ENCODE data around the gene STK39. TPM values are rescaled to one million over a fixed set of nuclear protein-coding genes. Genes with fewer than 3 reads are reported as not detected.
A peak's percentile ranks its signal among the peaks of the same experiment; 100 is the strongest.

Gene STK39
- total RNA-seq, 1 donor from 2014 or later, result 26.2 TPM

- Mint-ChIP-seq H3K27me3 (no peaks in the 10 kb centered on the region), H3K4me1 (ENCODE audit: unreplicated experiment) (peaks cover 29% of the 10 kb centered on the region), H3K4me3 (peak overlapping the region; percentile 52), H3K27ac (no peak overlapping the region), H3K36me3 (peaks cover 4% of the 10 kb centered on the region), H3K9me3 (no peaks in the 10 kb centered on the region)
- no peak for TF ChIP-seq CTCF (conservative IDR thresholded peaks at IDR 0.05)
- DNase-seq (ENCODE audit: extremely low spot score, unreplicated experiment), result no peak
These were observed 4.3 kb downstream of the STK39 start for GRCh38 chr2:168243061-168243460.

- no peaks in the 10 kb centered on the region for H3K27me3 Mint-ChIP-seq
- no peak overlapping the region for H3K4me3 Mint-ChIP-seq
- H3K36me3 Mint-ChIP-seq, result peaks cover 11% of the 10 kb centered on the region
- no peak for TF ChIP-seq CTCF (conservative IDR thresholded peaks at IDR 0.05)
- DNase-seq (ENCODE audit: extremely low spot score, unreplicated experiment), result no peak
- H3K27ac Mint-ChIP-seq, result no peak overlapping the region
- H3K4me1 Mint-ChIP-seq (ENCODE audit: unreplicated experiment), result peaks cover 26% of the 10 kb centered on the region
- no peaks in the 10 kb centered on the region for H3K9me3 Mint-ChIP-seq
These were observed 5.6 kb downstream of the STK39 start for GRCh38 chr2:168241746-168242145.

- no peak for DNase-seq (ENCODE audit: extremely low spot score, unreplicated experiment)
- TF ChIP-seq CTCF (conservative IDR thresholded peaks at IDR 0.05), result no peak
- H3K27ac Mint-ChIP-seq, result no peak overlapping the region
- peaks cover 11% of the 10 kb centered on the region for H3K36me3 Mint-ChIP-seq
- no peaks in the 10 kb centered on the region for H3K9me3 Mint-ChIP-seq
- no peaks in the 10 kb centered on the region for H3K27me3 Mint-ChIP-seq
- peaks cover 26% of the 10 kb centered on the region for H3K4me1 Mint-ChIP-seq (ENCODE audit: unreplicated experiment)
- H3K4me3 Mint-ChIP-seq, result no peak overlapping the region
These were observed 6.2 kb downstream of the STK39 start for GRCh38 chr2:168241208-168241607.

GRCh38 chr2:168239281-168239680, 8.1 kb downstream of the STK39 start:
- H3K4me3 Mint-ChIP-seq, result no peak overlapping the region
- no peak for DNase-seq (ENCODE audit: extremely low spot score, unreplicated experiment)
- H3K27ac Mint-ChIP-seq, result no peak overlapping the region
- no peaks in the 10 kb centered on the region for H3K9me3 Mint-ChIP-seq
- H3K27me3 Mint-ChIP-seq, result no peaks in the 10 kb centered on the region
- H3K36me3 Mint-ChIP-seq, result peaks cover 11% of the 10 kb centered on the region
- peaks cover 13% of the 10 kb centered on the region for H3K4me1 Mint-ChIP-seq (ENCODE audit: unreplicated experiment)
- no peak for TF ChIP-seq CTCF (conservative IDR thresholded peaks at IDR 0.05)

- no peak for DNase-seq (ENCODE audit: extremely low spot score, unreplicated experiment)
- no peaks in the 10 kb centered on the region for H3K4me1 Mint-ChIP-seq (ENCODE audit: unreplicated experiment)
- no peak overlapping the region for H3K4me3 Mint-ChIP-seq
- no peaks in the 10 kb centered on the region for H3K9me3 Mint-ChIP-seq
- no peak overlapping the region for H3K27ac Mint-ChIP-seq
- H3K36me3 Mint-ChIP-seq, result peaks cover 7% of the 10 kb centered on the region
- no peaks in the 10 kb centered on the region for H3K27me3 Mint-ChIP-seq
- TF ChIP-seq CTCF (conservative IDR thresholded peaks at IDR 0.05), result no peak
These were observed 9.7 kb downstream of the STK39 start for GRCh38 chr2:168237741-168238140.
